GM18909 (cell line): ENCODE data around the gene HSH2D.
A peak's percentile ranks its signal among the peaks of the same experiment; 100 is the strongest.
"Not testable (repeated sequence)": the region's sequence is repeated elsewhere in the genome, so short reads cannot be mapped to it uniquely, and the experiment has no call there.

Experiments
- ATAC-seq: cut with Tn5 transposase; IDR thresholded peaks from one replicate; pipeline ENCODE4 v1.9.1; 2021; ENCODE audit warnings: mild to moderate bottlenecking; ENCODE audit not compliant: unreplicated experiment, poor library complexity

Gene HSH2D

DNA sequence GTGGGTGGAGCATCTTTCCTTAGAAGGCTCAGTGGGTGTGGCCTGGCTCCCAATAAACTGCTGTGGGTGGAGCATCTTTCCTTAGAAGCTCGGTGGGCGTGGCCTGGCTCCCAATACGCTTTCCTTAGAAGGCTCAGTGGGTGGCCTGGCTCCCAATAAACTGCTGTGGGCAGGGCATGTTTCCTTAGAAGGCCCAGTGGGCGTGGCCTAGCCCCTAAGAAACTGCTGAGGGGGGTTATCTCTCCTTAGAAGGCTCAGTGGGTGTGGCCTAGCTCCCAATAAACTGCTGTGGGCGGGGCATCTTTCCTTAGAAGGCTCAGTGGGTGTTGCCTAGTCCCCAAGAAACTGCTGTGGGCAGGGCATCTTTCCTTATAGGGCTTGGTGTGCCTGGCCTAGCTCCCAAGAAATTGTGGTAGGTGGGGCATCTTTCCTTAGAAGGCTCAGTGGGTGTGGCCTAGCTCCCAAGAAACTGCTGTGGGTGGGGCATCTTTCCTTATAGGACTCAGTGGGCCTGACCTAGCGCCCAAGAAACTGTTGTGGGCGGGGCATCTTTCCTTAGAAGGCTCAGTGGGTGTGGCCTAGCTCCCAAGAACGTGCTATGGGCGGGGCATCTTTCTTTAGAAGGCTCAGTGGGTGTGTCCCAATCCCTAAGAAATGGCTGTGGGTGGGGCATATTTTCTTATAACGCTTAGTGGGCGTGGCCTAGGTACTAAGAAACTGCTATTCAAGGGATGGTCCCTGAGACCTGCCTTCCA, 10.3 kb downstream of the HSH2D start:
- no peak for ATAC-seq

DNA sequence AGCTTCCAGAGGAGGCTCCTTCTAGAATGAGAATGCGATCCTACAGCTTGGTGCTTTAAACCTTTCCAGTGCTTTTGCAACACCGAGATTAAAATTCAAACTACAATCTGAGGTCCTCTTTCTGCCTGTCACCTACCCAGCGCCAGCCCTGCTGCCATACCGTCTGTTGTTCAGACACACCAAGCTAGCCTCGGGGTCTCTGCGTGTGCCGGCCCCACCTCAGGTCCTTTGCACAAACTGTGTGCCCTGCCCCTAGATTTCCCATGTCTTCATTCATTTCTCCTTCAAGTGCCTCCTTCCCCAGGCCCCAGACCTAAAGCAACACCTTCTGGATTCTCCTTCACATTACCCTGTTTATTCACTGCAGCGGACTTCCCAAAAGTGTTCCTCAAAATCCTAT, 11.1 kb downstream of the HSH2D start:
- no peak for ATAC-seq

DNA sequence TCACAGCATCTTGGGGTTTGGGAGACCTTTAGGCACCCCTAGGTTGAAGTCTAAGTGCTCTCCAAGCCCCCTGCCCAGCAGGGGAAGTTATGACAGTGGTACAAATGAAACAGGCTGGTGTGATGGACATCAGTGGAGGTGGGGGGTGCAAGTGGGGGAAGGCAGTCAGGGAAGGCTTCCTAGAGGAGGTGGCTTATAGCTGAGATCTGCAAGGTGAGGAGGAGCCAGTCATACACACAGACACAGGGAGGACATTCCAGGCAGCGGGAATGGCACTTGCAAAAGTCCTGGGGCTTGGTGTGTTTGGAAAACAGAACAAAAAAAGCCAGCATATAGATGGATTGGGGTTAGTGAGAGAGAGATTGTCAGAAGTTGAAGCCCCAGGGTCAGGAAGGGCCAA, 11.6 kb downstream of the HSH2D start:
- no peak for ATAC-seq

DNA sequence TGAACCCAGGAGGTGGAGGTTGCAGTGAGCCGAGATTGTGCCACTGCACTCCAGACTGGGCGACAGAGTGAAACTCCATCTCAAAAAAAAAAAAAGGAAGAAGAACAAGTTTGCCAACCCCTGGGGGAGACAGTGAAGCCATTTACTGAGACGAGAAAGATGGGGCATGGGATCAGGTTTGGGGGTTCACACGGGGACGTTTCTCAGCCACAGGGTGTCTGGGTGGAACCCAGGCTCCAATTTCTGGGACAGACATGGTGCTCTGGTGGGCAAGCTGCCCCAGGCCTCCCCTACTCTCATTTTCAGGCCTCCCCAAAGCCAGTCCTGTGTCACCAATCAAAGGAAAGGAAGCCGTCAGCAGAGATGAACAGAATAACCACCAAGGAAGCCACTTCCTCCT, 13.4 kb downstream of the HSH2D start:
- no peak for ATAC-seq

DNA sequence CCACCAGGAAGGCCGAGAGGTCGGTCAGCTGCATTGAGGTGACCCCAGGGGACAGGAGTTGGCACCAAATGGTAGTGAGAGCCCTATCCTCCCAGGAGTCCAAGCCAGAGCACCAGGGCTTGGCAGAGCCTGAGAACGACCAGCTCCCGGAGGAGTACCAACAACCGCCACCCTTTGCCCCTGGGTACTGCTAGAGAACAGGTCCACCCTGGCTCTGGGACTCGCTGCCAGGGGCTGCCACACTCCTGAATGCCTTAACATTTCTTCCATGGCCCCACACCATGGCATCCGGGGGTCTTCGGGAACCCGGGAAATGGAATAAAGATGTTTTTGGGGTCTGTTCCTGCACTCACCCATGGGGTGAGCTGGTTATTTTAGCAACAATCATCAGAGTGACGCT, 14.1 kb downstream of the HSH2D start:
- no peak for ATAC-seq

DNA sequence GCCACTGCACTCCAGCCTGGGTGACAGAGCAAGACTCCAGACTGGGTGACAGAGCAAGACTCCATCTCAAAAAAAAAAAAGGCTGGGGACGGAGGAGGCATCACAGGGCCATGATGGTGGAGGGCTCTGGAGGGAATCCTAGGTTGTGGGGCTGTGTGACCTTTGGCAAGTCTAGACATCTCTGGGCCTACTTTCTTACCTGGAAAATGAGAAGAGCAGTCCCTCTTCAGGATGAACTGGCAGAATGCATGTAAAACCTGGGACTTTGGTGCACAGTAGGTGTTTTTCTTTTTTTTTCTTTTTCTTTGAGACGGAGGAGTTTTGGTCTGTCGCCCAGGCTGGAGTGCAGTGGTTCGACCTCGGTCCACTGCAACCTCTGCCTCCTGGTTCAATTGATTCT, 16.2 kb downstream of the HSH2D start:
- no peak for ATAC-seq

DNA sequence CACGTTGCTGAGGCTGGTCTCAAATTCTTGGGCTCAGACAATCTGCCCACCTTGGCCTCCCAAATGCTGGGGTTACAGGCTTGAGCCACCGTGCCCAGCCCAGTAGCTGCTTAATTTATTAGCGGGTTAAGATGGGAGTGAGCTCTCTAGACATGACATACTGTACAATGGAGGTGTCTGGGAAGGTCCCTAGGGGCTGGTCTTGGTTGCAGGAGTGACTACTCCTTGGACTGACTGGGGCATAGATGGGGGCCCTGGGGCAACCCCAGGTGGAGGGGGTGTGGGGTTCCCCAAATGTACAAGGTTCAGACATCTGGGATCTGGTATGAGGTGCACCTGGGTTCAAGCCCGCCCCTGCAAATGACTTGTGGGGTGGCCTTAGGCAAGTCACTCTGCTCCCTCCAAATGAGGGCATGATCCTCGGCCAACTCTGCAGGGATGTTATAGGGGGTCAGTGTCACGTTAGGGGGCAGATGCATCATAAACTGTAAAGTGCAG, 17.0 kb downstream of the HSH2D start:
- ATAC-seq = no peak

DNA sequence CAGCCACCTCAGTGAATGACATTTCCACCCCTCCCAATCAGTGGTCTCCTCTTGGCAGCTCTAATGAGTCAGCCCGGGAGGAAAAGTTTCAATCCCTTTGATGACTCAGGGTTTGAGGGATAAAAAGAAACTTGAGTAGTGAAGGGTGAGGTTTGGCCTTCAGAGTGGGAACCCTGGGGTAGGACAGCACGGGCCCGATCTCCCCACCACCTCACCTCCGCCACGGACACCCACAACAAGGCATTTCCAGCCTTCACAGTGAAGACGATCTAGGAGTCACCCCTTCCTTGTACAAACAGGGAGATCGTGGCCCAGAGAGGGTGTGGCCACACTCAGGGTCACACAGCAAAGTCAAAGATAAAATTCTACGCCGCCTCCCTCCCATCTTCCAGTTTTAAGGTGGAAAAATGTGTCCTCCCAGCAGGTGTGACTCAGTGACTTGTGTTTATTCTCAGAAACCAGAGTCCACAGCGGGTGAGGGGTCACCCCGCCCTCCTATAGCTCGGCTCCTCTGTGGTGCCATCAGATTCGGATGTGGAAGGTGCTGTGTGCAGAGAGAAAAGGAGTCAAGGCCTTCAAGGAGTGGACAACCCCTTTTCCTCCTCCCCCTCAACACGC, 17.6 kb downstream of the HSH2D start:
- ATAC-seq = no peak

DNA sequence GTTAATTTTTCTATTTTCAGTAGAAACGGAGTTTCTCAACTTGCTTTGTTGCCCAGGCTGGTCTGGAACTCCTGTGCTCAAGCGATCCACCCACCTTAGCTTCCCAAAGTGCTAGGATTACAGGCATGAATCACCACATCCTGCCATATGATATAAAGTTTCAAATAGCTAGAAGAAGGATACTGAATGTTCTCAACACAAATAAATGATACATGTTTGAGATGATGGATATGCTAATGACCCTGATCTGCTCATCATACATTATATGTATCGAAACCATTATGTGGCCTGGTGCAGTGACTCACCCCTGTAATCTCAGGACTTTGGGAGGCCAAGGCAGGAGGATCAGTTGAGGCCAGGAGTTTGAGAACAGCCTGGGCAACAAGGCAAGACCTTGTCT, 18.4 kb downstream of the HSH2D start:
- no peak for ATAC-seq

DNA sequence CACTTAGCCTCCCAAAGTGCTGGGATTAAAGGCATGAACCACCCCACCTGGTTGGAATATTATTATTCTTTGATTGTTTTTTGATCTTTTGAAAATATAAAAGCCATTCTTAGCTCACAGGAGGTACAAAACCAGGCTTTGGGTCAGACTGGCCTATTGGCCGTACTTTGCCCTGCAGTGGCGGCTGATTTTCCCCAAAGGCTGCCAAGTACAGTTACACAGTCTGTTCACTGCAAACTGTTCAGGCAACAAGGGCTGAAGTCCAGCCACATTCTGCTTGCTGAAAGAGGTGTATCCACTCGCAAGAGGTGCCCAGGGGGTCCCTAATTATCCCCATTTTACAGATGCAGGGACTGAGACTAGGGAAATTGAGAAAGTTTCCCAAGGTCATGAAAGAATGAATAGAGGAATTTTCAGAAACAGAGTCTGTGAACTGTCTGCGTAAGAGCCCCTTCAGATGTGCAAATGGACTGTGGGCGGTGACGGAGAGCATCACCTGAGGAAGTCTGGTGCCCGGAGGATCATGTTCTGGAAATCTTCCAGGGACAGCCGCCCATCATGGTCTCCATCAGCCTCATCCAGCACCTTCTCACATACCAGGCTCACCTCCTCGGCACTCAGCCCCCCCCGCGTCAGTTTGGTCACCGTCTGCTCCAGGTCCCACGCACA, 20.9 kb downstream of the HSH2D start:
- ATAC-seq = no peak

DNA sequence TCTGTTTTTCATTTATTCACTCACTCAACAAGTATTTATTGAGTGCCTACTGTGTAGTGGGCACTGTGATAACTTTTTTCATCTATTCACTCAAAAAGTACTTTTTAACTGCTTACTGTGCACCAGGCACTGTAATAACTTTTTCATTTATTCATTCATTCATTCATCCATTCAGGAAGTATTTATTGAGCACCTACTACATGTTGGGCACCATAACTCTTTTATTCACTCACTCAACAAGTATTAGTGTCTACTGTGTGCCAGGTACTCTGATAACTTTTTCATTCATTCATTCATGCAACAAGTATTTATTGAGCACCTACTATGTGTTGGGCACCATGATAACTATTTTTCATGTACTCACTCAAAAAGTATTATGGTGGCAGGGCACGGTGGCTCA, 22.9 kb downstream of the HSH2D start:
- no peak for ATAC-seq

DNA sequence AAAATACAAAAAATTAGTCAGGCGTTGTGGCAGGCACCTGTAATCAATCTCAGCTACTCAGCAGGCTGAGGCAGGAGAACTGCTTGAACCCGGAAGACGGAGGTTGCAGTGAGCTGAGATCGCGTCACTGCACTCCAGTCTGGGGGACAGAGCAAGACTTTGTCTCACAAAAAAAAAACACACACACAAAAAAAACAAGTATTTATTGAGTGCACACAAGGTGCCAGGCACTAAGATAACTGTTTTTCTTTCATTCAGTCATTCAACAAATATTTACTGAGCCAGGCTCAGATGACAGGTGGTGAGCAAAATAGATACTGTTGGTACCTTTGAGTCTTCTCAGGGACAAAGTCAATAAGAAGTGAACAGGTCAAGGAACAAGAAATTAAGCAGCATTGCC, 23.6 kb downstream of the HSH2D start:
- ATAC-seq = no peak

DNA sequence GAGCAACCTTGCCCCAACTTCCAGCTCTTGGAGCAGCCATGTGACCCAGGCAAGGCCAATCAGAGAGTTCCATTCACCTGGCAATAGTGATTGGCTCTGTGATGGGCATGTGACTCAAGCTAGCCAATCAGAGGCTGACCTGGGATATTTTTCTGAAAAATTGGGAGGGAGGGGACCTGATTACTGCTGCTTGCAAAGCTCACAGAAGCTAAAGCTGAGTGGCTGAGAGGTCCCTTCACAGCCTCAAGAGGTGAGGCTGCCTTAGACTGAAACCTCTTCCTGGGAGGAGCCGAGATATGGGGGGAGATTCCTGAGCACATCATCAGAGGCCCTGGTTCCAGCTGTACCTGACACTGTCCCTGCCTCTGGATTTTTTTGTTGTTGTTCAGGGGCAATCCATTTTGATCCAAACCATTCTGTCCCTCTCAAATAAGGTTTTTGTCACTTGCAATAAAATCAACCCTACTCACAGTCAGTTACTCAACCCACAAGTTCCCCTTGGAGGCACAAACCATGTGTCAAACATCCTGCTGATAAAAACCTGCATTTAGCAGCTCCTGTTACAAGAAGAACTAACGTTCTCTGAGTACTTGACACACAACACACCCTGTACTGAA, 25.1 kb downstream of the HSH2D start:
- no peak for ATAC-seq

DNA sequence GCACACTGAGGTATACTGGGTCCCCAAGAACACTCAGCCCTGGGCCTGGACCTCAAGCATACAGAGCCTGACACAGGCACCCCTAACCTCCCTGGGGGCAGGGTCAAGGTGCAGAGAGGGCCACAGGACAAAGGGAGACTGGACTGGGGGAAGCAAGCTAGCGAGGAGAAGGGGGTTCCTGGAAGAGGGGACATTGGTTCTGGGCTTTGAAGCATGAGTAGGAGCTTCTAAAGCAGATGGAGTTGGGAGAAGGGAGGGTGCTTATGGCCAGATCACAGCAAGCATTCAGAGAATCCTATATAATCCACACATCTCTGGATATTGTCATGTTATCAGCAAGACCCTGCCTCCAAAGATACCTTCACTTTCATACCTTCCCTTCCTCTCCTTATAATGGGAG, 26.6 kb downstream of the HSH2D start:
- no peak for ATAC-seq

DNA sequence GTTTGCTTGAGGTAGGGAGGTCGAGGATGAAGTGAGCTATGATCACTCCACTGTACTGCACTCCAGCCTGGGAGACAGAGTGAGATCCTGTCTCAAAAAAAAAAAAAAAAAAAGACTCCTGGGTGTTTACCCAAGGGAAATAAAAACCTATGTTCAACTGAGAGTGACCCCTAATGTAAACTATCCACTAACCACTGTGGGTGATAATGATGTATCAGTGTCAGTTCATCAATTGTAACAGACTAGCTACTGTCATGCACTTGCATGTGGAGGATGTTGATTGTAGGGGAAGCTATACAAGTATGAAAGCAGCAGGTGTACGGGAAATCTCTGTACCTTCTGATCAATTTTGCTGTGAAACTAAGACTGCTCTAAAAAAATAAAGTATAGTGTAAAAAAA, 32.5 kb downstream of the HSH2D start:
- ATAC-seq = peak; percentile 76

DNA sequence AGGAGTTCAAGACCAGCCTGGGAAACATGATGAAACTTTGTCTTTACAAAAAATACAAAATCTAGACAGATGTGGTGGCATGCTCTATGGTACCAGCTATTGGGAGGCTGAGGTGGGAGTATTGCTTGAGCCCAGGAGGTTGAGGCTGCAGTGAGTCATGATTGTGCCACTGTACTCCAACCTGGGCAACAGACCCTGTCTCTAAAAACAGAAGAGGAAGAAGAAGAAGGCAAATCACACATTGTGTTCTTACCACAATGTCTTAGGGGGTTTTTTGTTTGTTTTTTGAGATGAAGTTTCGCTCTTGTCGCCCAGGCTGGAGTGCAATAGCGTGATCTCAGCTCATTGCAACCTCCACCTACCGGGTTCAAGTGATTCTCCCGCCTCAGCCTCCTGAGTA, 35.4 kb downstream of the HSH2D start:
- ATAC-seq = not testable (repeated sequence)

DNA sequence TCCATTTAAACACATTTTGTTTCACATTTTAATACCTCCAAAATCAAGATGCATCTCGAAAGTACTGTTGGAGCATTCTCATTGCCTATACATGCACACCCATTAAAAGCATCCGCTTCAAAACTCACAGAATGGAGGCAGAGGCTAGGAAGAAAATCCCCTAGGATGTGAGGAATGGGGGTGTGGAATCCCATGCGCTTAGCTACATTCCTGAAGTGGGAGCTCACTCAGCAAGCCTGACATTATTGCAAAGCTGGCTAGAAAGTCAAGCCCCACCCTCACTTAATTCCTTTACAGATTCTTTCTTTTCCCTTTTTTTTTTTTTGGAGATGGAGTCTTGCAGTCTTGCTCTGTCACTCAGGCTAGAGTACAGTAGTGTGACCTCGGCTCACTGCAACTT, 37.1 kb downstream of the HSH2D start:
- no peak for ATAC-seq

DNA sequence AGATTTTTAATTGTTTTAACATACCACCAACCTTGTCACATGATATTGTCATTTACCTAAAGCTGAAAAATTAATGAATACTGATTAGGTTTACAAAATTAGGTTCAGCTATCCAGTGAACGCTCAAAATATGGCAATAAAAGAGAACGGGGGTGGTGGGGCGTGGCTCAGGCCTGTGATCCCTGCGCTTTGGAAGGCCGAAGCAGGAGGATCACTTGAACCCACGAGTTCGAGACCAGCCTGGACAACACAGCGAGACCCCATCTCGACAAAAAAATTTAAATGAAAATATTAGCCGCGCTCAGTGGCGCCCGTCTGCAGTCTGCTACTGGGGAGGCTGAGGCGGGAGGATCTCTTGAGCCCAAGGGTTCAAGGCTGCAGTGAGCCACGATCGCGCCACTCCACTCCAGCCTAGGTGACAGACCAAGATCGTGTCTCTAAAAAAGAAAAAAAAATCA, 41.2 kb downstream of the HSH2D start:
- ATAC-seq = peak; percentile 2

DNA sequence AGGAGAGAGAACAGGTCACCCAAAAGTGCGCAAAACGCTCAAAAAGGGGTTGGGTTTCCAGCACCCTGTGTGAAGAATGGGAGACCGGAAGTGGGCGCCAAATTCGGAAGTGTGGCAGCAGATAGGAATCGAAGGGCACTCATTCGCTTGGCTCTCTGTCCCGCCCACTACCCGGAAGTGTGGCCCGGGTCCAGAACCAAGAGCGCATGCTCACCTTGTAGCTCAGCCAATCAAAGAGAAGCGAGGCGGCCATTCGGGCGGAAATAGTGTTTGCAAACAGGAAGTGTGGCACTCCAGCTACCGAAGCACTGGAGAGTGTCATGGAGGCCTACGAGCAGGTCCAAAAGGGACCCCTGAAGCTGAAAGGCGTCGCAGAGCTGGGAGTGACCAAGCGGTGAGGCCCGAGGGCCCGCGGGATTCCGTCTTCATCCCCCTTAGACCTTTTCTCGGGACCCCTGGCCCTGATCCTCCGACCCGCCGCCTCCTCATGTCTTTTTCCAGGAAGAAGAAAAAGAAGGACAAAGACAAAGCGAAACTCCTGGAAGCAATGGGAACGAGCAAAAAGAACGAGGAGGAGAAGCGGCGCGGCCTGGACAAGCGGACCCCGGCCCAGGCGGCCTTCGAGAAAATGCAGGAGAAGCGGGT, 41.8 kb downstream of the HSH2D start, which contains the start of gene FAM32A:
FAM32A (plus strand) TSS at position 288 of the 645 bp plus-strand sequence; CDS start at position 321, 33 bp downstream.
- ATAC-seq = peak; percentile 88

DNA sequence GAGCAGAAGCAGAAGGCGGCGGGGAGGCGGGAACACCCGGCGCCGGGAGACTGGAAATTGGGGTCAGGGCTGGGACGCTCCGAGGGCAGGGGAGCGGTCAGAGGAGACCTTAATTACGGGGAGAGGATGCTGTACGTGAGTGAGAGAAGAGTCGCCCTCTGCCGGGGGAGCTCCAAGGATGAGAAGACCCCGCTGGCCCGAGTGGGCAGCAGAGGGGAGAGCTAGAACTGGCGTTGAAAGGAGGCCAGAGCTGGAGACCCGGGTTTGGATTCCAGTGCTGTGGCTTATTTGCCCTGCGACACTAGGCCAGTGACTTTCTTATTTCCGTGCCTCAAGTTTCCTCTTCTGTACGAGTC, 42.3 kb downstream of the HSH2D start:
- no peak for ATAC-seq
